ENCODE data around the gene HORMAD2. TPM values are rescaled to one million over a fixed set of nuclear protein-coding genes. Genes with fewer than 3 reads are reported as not detected.

Gene HORMAD2
- total RNA-seq, 2 experiments from 2014 or later, result 0.09 TPM; not detected in 1

Other genes with a start within 250 kb of the HORMAD2 start
- gene ASCC2, start 242.2 kb upstream of the HORMAD2 start, total RNA-seq, result 10 to 100 TPM; 84.4 to 90.2 TPM
- 10 to 100 TPM; 26.1 to 26.4 TPM for gene MTMR3, start 197.3 kb upstream of the HORMAD2 start, total RNA-seq
- 100 to 1,000 TPM; 107 to 304 TPM for gene LIF, start 166.3 kb downstream of the HORMAD2 start, total RNA-seq
- 100 to 1,000 TPM; 122 to 141 TPM for gene OSM, start 186.4 kb downstream of the HORMAD2 start, total RNA-seq
- gene CASTOR1, start 209.0 kb downstream of the HORMAD2 start, total RNA-seq, result 10 to 100 TPM in 1 of 2 experiments, 1 to 10 TPM in 1; 8.7 to 10.2 TPM
- 10 to 100 TPM; 32.2 to 48.1 TPM for gene TBC1D10A, start 246.5 kb downstream of the HORMAD2 start, total RNA-seq

All from activated CD8-positive, alpha-beta memory T cell treated with anti-CD3 and anti-CD28 coated beads, Interleukin-2, amount 10 ng/mL, durations not matched to agents 7 days and 5 days (primary cell).